Kidney tubule cell (primary cell): ENCODE data around the gene COL6A3.

ENCODE experiments used
- DNase-seq: peaks from one replicate; pipeline ENCODE4 v3.0.0-alpha.2; 2018; ENCODE audit warnings: low spot score

Gene COL6A3

DNA sequence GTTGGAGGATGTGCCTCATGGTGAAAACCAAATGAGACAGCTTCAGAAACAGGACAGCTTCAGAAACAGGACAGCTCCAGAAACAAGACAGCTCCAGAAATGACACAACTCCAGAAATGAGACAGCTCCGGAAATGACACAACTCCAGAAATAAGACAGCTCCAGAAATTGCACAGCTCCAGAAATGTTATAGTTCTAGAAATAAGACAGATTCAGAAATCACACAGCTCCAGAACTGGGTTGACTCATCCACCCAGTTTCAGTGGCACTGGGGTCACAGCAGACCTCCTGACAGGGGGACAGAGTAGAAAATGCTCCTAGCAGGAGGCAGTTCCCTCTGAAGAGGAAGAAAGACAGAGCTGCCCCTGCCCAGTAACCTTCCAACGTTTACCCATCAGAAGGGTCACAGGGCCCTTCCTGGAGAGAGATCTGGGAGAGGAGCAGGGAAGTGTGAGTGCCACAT is 26.9 kb upstream of the COL6A3 start:
- no peak for DNase-seq

DNA sequence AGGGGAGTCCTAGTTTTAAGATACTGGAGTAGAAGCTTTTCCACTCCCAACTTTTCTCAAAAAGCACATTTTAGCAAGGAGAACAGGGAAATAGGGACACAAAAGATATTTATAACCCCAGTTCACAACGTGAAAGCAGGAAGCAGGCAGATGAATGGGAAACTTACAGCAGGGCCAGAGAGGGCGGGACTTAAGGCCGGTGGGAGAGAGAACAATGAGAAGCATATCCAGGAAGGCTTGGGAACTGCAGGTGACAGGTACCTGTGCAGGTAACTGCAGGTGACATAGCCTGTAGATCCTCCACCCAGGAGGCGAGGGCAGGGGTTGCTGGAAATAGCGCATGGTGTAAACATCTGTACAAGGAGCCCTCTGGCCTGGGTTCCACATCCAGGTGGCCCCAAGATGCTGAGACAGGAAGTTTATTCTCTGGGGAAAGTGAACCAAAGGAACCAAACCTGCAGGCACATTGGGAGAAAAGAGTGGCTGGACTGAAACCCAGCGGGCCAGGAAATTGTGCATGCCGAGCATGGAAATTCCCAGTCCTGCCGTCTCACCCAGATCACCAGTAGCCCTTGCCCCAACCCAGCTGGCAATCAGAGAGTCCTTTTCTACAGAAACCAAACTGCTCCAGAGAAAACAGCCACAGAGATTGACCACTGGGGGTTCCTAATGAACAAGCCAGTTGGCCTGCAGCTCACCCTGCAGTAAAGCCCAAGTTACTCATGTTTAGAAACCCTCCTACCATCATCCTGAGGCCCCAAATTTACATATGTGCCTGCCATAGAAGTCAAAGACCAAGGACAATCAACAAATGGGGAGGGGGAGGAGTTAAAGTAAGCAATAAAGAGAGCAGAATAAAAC is 24.3 kb upstream of the COL6A3 start:
- peak; percentile 66 for DNase-seq

DNA sequence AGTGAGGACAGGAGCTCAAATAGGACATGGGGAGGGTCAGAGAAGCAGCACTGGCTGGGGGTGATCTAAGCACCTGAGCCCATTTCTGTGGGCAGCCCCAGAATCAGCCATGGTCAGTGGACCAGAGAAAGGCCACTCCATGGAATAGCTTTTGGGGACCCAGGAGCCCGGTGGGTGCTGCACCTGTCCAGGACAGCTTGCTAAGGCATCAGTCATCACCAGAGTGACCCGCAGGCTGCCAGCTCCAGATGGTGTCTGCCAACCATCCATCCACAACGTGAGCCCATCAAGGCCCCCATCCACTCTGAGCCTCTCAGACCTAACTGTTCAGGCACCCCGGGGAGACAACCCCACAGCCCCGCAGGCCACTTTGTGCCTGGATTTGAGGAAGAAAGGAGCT is 23.6 kb upstream of the COL6A3 start:
- no peak for DNase-seq

DNA sequence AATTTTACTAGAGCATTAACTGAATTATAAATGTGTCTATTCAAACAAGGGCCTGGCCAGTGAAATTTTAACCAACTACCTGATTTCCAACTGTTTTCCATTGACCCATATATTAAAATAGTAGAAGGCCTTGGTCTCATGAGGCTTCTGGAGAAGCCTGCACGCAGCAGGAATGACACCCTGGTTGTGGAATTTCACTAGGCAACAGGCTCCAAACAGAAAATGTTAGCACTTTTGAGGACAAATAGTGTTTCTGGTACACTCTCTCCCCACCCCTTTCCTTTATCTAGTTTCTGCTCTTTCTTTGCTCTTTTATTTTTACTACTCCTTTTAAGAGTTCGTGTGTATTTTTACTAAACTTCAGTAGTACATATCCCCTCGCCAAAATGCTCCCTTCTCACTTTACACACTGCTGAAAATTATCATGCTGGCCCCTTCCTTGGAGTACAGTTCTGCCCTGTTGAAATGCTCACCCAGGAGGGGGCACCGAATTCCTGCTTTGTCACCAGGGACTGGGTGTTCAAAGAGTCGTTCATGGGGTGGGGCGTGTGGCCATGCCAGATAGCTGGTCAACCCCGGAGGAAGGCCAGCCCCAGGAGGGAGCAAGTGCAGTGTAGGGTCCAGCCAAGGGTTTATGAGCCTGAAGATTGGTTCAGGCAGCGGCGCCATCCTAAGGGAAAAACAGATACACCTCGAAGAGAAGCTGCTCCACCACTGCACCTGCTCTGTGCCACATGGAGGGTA is 22.1 kb upstream of the COL6A3 start:
- peak; percentile 71 for DNase-seq

DNA sequence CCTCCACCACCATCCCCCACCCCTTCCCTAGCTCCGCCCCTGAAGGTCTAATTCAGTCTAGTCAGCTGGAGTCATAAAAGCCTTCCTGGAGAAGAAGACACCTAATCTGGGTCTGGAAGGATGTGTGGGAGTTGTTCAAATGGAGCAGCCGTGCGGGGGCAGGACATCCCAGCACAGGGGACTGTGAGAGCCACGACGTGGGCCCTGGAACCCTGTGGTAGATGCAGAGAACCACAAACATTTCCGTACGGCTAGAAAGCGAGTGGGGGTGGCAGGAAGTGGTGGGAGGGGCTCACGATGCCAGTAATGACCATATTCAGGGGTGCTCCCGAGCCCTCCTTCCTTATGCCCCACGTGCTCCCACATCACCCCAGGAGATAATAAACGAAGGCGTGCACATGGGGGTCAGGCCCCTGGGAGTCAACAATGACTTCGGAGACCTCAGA is 20.9 kb upstream of the COL6A3 start:
- peak; percentile 28 for DNase-seq

DNA sequence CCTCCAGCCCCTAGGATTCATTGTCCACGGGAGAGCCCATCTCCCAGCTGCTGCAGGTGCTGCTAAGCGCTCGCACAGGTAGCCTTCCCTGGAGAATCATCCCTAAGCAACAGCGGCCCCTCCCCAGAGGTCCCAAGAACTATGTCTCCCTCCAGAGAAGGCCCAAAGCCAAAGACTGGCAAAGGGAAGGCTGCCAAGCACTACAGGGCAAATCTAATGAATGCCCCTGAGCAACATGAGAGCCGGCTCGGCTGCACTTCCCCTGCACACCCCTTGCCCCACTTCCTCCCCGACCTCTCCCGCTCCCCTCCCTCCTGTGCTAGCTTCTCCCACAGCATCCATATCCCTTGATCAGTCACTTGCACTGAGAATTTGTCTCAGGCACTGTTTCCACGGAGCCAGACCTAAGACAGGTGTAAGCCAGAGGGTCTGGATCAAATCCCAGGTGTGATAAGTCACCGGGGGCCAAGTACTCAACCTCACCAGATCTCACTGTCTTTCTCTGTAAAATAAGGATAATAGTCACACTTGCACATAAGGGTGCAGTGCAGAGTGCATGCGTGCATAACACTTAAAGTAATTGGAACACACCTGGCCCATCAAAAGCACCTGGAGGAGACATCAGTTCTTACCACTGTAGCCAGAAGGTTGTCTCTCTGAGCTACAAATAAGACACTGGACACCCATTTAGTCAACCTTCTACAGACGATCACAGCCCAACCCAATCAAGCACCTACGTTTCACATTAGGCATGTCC is 20.1 kb upstream of the COL6A3 start:
- DNase-seq: no peak

DNA sequence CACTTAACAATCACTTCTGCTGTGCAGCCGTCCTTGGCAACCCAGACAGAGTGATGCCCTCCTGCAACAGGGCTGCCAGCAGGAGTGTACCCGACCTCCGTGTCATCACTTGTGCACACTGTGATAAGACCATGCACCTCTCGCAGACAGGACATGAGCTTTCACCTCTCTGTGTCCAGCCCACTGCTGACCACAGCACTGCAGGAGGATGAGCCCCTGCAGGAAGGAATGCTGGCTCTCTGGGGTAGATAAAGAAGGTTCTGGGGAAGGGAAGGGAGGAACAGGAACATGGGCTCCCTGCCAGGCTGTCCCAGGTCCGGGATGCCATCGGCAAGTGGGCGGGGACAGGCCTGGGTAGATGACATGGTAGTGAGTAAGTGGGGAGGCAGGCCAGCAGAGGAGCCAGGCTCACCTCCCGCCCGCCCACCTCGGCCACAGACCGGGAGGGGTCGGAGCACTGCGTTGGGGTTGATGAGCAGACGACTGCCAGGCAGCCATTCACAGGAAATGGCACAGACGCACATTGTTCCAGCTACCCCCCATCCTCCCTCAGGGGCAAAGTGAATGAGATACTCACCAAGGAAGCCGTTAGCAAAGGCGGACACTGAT is 18.6 kb upstream of the COL6A3 start:
- DNase-seq: peak; percentile 100

DNA sequence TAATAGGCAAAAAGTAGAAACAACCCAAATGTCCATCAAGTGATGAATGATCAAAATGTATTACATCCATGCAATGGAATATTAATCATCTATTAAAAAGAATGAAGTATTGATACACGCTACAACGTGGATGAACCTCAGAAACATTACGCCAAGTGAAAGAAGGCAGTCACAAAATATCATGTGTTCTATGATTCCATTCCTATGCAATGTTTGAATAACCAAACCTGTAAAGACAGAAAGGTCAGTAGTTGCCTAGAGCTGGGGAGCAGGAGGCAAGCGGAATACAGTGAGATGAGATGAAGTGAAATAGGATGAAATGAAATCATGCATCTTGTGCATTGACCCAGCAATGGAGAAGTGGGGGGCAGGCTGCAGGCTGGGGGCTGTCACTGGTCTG is 17.9 kb upstream of the COL6A3 start:
- DNase-seq: no peak

DNA sequence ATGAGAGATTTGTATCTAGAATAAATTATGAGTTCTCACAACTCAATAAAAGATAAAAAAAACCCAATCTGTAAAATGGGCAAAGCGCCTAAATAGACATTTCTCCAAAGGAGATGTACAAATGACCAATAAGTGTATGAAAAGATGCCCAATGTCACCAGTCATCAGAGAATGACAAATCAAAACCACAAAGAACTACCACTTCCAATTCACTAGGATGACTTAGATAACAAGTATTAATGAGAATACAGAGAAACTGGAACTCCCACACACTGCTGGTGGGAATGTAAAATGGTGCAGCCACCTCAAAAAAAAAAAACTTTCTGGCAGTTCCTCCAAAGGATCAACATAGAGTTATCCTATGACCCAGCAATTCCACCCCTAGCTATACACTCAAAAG is 17.4 kb upstream of the COL6A3 start:
- DNase-seq: peak; percentile 92

DNA sequence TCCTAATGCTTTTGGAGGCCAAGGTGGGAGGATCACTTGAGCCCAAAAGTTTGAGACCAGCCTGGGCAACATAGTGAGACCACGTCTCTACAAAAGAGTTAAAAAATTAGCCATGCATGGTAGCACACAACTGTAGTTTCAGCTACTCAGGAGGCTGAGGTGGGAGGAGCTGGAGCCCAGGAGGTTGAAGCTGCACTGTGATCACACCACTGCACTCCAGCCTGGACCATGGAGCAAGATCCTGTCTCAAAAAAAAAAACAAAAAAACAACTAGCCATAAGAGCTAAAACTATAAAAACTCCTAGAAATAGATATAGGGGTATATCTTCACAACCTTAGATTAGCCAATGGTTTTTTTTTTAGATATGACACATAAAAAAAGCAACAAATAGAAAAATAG is 16.9 kb upstream of the COL6A3 start:
- DNase-seq: peak; percentile 42

DNA sequence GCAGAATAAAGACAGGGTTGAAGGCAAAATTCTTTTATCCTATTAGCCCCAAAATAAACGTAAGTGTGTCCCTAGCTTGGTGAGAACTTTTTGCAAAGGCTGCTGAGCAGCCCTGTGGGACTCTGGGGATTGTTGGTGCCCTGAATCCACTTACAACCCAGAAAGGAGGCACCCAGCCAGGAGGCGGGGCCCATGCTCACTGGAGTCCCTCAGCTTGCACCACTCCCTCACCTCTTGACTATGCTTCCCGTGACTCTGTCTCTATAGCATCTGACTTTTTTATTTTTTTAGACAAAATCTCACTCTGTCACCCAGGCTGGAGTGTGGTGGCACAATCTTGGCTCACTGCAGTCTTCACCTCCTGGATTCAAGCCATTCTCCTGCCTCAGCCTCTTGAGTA is 15.8 kb upstream of the COL6A3 start:
- DNase-seq: no peak

DNA sequence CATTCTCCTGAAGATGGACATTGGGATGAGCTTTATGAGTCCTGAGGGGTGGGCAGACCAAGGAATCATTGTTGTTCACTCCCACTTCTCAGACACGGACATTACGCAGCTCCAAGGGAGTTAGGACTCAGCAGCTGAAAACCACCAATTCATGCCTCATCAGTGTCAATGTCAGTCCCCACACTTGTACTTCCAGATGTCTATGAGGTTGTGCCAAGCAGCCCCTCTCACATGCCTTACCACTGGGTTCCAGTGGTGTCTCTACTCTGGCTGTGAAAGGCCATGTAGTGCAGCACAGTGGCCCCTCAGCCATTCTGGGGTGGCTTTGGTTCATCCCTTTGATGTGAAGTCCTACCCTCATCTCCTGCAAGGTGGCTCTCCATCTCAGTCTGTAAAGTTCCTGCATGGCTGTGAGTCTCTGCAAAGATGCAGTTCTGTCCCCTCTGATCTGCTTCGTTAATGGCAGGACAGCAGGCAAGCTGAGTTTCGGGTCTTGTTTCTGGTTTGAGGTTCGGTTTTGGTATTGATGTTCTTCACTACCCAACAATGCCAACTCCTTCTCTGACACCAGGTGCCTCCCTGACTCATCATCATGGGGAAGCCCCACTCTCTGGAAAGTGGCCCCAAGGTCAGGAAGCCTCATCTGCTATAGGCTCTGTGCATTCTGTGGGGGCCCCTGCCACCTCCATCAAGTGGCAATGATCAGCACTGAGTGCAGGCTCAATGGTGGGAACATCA is 14.0 kb upstream of the COL6A3 start:
- peak; percentile 20 for DNase-seq

DNA sequence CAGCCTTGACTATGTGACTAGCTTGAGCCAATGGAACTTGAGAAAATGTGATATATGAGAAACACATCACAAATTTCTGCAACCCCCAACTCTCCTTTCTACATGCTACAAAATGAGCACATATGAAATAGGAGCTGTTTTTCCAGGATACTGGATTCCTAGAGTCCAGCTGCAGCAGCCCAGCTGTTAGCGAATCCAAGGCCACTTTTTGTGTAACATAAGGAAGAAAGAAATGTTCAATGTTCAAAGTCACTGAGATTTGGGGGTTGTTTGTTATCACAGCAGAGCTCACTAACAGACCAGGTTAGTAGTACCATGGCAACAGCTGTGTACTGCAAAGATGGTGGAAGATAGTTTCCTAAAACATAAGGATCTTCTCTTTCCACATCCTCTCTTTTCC is 12.6 kb upstream of the COL6A3 start:
- no peak for DNase-seq

DNA sequence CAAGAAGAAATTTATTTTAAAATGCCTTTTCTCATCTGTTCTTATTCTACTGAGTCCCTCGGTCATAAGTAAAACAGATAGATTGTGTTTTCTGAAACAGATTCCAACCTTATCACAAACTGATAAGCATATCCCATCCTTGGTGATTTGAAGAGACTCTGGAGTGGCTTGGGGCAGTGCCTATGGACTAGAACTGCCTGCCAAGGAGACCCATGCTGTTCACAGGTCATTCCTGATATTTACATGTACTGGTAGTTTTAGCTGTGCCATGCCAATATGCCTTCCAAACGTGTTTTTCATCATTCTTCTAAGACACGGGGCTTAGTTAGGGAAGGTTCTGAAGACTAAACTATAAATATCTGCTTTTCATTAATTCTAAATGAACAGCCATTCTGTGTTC is 11.4 kb upstream of the COL6A3 start:
- DNase-seq: no peak

DNA sequence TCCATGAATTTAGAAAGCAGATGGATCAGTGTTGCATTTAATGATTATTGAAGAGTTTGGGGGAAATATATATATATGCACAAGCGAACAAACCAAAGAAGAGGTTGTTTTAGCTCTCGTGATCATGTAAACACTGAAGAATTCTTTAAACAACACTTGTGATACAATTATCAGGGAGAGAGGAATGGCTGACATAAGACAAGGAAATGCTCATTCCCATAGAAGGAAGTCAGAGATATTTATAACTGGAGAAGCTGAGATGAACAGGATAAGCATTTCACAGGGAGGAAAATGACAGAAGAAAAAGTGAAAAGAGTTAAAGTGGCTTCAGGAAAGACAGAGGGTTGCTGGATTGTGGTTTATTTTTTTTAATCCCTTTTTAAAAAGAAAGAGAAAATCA is 10.6 kb upstream of the COL6A3 start:
- DNase-seq: no peak

DNA sequence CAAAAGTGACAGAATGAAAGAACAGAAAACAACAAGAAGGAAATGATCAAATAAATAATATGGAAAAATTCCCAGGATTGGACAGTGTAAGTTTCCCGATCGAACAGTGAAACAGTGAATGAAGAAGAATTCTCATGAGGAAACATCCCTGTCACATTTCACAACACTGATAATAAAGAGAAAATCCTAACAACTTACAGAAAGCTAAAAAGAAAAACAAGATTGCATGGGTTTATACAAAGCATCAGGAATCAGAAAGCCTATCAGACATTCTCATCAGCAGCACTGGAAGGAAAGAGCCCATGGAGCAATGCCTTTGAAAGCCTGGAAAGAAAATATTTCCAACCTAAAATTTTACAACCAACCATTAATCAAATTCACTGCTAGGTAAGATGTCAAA is 9.9 kb upstream of the COL6A3 start:
- DNase-seq: no peak

DNA sequence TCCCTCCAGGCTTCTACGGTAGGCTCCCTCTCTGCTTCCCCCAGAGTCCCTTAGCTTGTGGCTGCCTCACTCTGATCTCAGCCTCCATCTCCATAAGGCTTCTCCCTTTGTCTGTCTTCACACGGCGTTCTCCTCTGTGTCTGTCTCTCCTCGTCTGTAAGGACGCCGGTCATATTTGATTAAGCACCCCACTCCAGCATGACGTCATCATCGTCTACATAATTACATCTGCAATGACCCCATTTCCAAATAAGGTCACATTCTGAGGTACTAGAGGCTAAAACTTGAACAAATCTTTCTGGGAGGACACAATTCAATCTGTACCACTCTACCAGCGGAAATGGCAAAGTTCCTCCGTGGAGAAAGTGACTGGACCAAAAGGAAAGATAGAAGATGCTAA is 8.3 kb upstream of the COL6A3 start:
- DNase-seq: no peak

DNA sequence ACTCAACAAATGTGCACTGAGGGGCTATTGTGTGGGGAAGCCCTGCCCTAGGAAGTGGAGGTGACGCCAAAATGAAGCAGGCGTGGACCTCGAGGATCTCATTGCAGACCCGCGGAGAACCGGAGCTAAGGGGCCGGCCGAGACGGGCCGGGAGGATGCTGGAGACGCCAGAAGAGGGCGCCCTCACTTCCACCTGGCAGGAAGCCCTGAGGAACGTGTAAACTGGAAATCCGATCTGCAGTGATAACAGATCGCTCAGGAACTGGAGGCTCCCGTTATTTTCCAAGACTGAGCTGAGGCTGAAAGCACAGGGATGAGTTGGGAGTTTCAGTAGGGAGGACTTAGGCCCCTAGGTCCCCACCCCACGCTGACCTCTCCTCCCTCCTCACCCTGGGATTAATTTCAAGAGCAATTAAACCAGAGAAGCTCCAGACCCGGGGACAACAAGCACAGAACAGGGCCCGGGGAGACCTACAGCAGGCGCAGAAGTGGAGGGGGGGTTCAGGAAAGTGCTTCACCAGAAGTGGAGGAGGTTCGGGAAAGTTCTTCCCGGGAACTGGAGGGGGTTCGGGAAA is 7.7 kb upstream of the COL6A3 start:
- peak; percentile 78 for DNase-seq

DNA sequence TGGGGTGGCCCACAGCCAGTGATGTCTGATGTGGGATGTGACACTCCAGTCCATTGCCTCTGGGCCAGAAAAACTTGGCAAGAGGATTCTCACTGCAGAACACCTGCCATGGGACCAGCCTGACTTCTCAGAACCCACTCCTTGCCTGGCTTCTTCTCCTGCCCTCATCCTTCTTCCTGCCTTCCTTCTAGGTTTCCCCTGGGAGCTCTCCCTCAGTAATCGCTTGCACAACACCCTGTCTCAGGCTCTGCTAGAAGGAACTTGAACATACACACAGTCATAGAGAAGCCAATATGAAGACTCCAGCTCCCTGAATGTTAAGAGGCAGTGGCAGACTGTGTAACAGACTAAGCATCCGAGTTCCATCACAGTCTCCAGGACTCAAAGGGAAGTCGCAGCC is 4.3 kb upstream of the COL6A3 start:
- DNase-seq: no peak

DNA sequence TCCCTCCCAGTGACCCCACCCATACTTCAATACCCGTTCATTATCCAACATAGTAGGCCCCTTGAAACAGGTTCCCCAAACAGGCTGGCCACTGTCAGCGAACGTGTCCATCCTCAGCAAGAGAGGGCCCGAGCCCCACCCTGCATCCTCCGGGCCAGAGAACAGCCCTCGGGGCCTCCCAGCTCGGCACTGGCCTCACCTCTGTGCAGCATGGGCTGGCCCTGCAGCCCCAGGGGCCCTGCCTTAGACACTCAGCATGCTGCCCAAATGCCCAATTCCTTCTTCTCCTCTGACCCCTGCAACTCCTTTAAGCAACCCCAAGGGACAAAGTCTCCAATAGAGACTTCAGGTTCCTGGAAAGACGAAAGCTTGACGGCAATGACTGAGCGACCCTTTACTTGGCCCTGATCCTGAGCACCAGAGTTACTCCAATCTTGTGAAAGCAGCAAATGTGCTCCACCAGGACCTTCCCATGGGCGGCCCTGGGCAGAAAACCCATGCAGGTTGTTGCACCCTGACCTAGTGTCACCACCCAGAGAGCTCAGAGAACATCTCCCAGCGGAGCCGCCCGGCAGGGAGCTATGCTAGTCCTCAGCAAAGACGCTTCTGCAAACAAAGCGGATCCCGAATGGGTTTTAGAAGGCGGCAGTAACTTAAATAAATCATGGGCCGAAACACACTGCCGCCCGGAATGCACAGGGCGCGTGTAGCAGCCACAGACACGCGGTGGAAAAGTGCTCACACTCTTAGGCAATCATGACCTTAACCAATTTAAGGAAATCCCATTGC is 782 bp downstream of the COL6A3 start:
- no peak for DNase-seq
